ENCODE measurements around the gene RASSF1. TPM values are rescaled to one million over a fixed set of nuclear protein-coding genes. Genes with fewer than 3 reads are reported as not detected.
A peak's percentile ranks its signal among the peaks of the same experiment; 100 is the strongest.

Gene RASSF1
- total RNA-seq, 2 experiments from 2014 or later, result 124 to 205 TPM

DNA sequence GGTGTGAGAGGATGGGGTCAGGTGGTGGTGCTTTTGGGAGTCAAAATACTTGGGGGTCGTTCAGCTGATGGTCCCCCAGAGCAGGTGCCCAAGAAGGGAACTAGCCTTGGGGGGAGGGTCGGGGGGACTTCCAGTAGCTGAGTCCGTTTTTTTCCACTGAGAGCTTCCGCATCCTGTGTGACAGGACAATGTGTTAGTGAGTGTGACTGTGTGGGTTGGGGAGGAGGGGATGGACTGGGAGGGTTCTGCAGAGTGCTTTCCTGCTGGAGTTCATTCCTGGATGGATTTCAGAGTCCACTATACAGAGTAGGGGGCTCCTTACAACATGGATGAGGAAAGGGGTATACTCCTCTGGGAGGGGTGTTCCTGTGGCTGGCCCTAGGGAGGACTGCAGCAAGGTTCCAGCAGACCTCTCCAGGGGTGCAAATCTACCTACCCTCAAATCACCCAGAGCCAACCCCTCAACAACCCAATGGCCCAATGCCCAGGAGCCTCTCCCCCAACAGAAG is 17.5 kb downstream of the RASSF1 start:
- H3K4me3 Mint-ChIP-seq, result no peak overlapping the region
- H3K27me3 Mint-ChIP-seq, result no peaks in the 10 kb centered on the region
- CTCF ChIA-PET, result interaction anchor here (0.9 to 18.0 kb wide), 7 partner anchors 12 to 131 kb away, joined by 3 to 266 read pairs (median 6); partner anchors contain the start of genes HYAL1, HYAL3, IFRD2 and NAA80
- H3K36me3 Mint-ChIP-seq, result no peaks in the 10 kb centered on the region
- peaks cover 36% of the 10 kb centered on the region for H3K4me1 Mint-ChIP-seq
- ATAC-seq (no peak), DNase-seq (peak; percentile 42)
- H3K27ac Mint-ChIP-seq, result peak overlapping the region; percentile 47
- H3K9me3 Mint-ChIP-seq (ENCODE audit: low read depth), result no peaks in the 10 kb centered on the region

GRCh38 chr3:50322386-50323091 is 18.1 kb downstream of the RASSF1 start, which contains the start of gene HYAL2:
HYAL2 (minus strand) TSS chr3:50322745; CDS start chr3:50320489, 2,256 bp downstream.
- Mint-ChIP-seq H3K9me3 (ENCODE audit: low read depth) (no peaks in the 10 kb centered on the region), H3K27ac (peak within 1 kb of the TSS; percentile 93), H3K4me1 (peaks cover 35% of the 10 kb centered on the region), H3K4me3 (peak within 1 kb of the TSS; percentile 89), H3K27me3 (no peaks in the 10 kb centered on the region), H3K36me3 (no peaks in the 10 kb centered on the region)
- ATAC-seq (no peak), DNase-seq (peak; percentile 40)
- CTCF ChIA-PET, result interaction anchor here (1.3 to 18.0 kb wide), 6 partner anchors 13 to 48 kb away, joined by 3 to 266 read pairs (median 14); partner anchors contain the start of genes HYAL1, HYAL3, IFRD2 and NAA80

- Mint-ChIP-seq H3K36me3 (no peaks in the 10 kb centered on the region), H3K9me3 (ENCODE audit: low read depth) (no peaks in the 10 kb centered on the region), H3K4me3 (no peak overlapping the region), H3K4me1 (peaks cover 36% of the 10 kb centered on the region), H3K27ac (no peak overlapping the region), H3K27me3 (no peaks in the 10 kb centered on the region)
- no peak for DNase-seq
- CTCF ChIA-PET, result interaction anchor here (1.3 to 18.0 kb wide), 5 partner anchors 13 to 47 kb away, joined by 3 to 266 read pairs (median 21); partner anchors contain the start of genes HYAL1, HYAL3, IFRD2 and NAA80
- no peak for ATAC-seq
Measured at GRCh38 chr3:50322115-50322385, 18.6 kb downstream of the RASSF1 start.

DNA sequence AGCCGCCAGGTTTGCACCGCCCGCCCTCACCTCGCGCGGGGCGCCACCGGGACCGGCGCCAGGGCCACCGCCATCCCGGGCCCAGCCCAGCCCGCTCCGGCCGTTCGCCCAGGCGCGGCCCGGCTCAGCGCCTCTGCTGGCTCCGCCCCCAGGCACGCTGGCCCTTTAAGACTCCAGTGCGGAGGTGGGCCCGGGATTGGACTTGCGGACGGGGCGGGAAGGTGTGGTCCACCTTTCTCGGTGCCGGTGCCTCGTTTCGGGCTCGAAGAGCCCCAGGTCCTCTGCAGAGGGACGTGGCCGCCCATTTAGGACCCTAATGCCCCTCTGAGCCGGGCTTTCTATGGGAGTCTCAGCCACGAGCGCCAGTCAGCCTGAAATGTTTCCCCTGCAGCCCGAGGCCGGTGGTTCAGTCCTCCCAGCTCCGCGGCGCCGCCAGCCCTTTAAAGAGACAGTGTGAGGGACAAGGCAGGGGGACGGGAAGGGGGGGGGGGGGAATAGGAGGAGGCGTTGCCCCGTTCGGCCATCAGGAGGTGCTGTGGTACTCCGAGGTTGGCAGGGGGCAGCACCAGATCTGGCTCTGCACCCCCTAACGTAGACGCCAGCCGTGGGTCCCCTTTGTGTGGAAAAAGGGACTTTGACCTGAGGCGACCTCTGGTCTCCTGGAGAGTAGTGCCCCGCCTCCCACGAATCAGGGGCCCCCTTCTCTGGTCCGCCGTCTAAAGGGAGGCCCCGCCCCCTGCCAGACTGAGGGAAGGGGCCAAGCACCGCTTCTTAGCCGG is 19.1 kb downstream of the RASSF1 start:
- Mint-ChIP-seq H3K27ac (peak overlapping the region; percentile 93), H3K4me3 (peak overlapping the region; percentile 89), H3K36me3 (no peaks in the 10 kb centered on the region), H3K9me3 (ENCODE audit: low read depth) (no peaks in the 10 kb centered on the region), H3K4me1 (peaks cover 37% of the 10 kb centered on the region), H3K27me3 (no peaks in the 10 kb centered on the region)
- ATAC-seq, result peak; percentile 76
- CTCF ChIA-PET, result interaction anchor here (1.3 to 18.0 kb wide), 4 partner anchors 14 to 75 kb away, joined by 3 to 266 read pairs (median 47); partner anchors contain the start of genes HYAL1, HYAL3, IFRD2 and NAA80
- peak; percentile 90 for DNase-seq

GRCh38 chr3:50320853-50321335 is 19.7 kb downstream of the RASSF1 start:
- Mint-ChIP-seq H3K4me3 (peak overlapping the region; percentile 89), H3K27me3 (no peaks in the 10 kb centered on the region), H3K27ac (peak overlapping the region; percentile 80), H3K36me3 (peaks cover 3% of the 10 kb centered on the region), H3K4me1 (peaks cover 39% of the 10 kb centered on the region), H3K9me3 (ENCODE audit: low read depth) (no peaks in the 10 kb centered on the region)
- DNase-seq (no peak), ATAC-seq (peak; percentile 50)
- CTCF ChIA-PET, result interaction anchor here (0.8 to 18.0 kb wide), 5 partner anchors 15 to 74 kb away, joined by 3 to 266 read pairs (median 3); partner anchors contain the start of genes HYAL1, HYAL3, IFRD2 and NAA80

DNA sequence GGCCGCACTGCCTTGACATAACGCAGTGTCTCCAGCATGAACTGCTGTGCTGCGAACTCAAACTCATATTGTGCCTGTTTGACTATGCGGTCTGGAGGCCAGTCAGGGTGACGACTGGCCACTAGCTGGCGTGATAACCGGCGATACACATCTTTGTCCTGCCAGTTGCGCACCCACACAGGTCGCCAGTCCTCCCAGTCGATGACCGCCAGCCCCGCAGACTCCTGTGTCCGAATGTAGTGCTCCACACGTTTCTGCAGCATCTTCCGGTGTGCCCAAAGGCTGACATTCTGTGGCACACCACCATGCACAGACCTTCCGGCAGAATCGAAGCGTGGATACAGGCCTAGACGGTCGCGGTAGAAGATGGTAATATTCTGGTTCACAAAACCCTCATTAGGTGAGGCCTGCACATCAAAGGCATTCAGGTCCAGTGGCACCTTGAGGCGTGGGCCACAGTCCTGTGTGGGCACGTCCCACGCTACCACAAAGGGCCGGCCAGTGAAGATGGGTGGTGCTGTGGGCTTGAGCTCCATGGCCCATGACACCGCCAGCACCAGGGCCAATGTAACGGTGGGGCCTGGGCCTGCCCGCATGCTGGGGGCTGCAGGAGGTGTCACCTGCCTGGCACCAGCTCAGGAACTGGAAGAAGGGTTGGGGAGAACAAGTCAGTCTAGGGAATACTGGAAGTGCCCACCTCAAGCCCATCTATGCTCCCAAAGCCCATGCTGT is 20.6 kb downstream of the RASSF1 start:
- peaks cover 45% of the 10 kb centered on the region for H3K4me1 Mint-ChIP-seq
- peaks cover 3% of the 10 kb centered on the region for H3K36me3 Mint-ChIP-seq
- no peaks in the 10 kb centered on the region for H3K27me3 Mint-ChIP-seq
- CTCF ChIA-PET, result interaction anchor here (0.8 to 18.0 kb wide), 5 partner anchors 15 to 73 kb away, joined by 3 to 266 read pairs (median 4); partner anchors contain the start of genes HYAL1, HYAL3, IFRD2 and NAA80
- H3K9me3 Mint-ChIP-seq (ENCODE audit: low read depth), result no peaks in the 10 kb centered on the region
- ATAC-seq, result no peak
- no peak overlapping the region for H3K27ac Mint-ChIP-seq
- peak overlapping the region; percentile 89 for H3K4me3 Mint-ChIP-seq
- peak; percentile 41 for DNase-seq

- Mint-ChIP-seq H3K36me3 (peaks cover 3% of the 10 kb centered on the region), H3K27ac (no peak overlapping the region), H3K27me3 (no peaks in the 10 kb centered on the region), H3K4me3 (no peak overlapping the region), H3K9me3 (ENCODE audit: low read depth) (no peaks in the 10 kb centered on the region), H3K4me1 (peaks cover 45% of the 10 kb centered on the region)
- CTCF ChIA-PET, result interaction anchor here (2.0 to 18.0 kb wide), 3 partner anchors 16 to 58 kb away, joined by 4 to 266 read pairs (median 91); partner anchors contain the start of genes HYAL1, HYAL3, IFRD2 and NAA80
- no peak for ATAC-seq
- DNase-seq, result peak; percentile 39
Measured at GRCh38 chr3:50319181-50319893, 21.3 kb downstream of the RASSF1 start.

- Mint-ChIP-seq H3K9me3 (ENCODE audit: low read depth) (no peaks in the 10 kb centered on the region), H3K27ac (no peak overlapping the region), H3K27me3 (no peaks in the 10 kb centered on the region), H3K4me1 (peaks cover 50% of the 10 kb centered on the region), H3K36me3 (peaks cover 3% of the 10 kb centered on the region), H3K4me3 (no peak overlapping the region)
- CTCF ChIA-PET, result interaction anchor here (2.0 to 18.0 kb wide), 3 partner anchors 17 to 58 kb away, joined by 4 to 266 read pairs (median 91); partner anchors contain the start of genes HYAL1, HYAL3, IFRD2 and NAA80
- ATAC-seq (no peak), DNase-seq (peak; percentile 38)
Measured at GRCh38 chr3:50318615-50319014, 22.0 kb downstream of the RASSF1 start.

DNA sequence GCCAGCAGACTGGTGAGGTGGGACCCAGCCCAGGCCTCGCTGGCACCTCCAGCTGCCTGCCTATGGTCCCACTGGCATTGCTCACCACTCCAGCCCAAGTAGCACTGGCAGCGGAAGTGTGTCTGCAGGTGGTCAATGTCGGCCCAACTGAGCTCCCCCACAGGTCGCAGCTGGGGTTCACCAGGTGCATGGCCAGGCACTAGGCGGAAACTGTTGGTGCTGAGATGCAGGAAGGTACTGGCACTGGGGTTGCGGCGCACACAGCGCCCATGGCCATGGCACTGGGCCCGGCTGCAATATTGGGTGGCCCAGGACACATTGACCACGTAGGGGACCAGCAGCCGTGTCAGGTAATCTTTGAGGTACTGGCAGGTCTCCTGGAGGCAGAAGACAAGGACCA is 22.5 kb downstream of the RASSF1 start:
- H3K4me1 Mint-ChIP-seq, result peaks cover 50% of the 10 kb centered on the region
- no peak overlapping the region for H3K4me3 Mint-ChIP-seq
- DNase-seq (peak; percentile 38), ATAC-seq (no peak)
- H3K27me3 Mint-ChIP-seq, result no peaks in the 10 kb centered on the region
- H3K36me3 Mint-ChIP-seq, result peaks cover 3% of the 10 kb centered on the region
- H3K27ac Mint-ChIP-seq, result no peak overlapping the region
- H3K9me3 Mint-ChIP-seq (ENCODE audit: low read depth), result no peaks in the 10 kb centered on the region
- CTCF ChIA-PET, result interaction anchor here (1.9 to 18.0 kb wide), 3 partner anchors 15 to 57 kb away, joined by 4 to 266 read pairs (median 6); partner anchors contain the start of genes HYAL1, HYAL3, IFRD2 and NAA80

DNA sequence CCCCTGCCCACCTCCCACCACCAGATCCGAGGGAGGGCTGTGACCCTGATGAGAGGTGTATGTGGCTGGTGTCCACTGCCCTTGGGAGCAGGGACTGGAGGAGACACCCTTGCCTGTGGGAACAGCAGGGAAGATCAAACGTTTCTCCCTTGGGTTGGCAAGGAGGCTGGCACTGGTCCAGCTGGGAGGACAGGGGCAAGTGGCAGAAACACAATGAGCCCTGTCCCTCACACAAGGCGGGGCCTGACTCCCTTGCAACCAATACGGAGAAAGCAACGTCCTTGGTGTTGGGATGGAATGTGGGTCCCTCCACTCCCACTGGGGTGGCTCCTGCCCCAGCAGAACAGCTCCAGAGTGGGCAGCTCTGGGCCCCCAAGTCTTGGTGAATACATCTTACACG is 23.3 kb downstream of the RASSF1 start:
- CTCF ChIA-PET, result interaction anchor here (0.7 to 18.0 kb wide), 5 partner anchors 16 to 91 kb away, joined by 3 to 266 read pairs (median 6); partner anchors contain the start of genes HYAL1, HYAL3, IFRD2 and NAA80
- H3K4me3 Mint-ChIP-seq, result no peak overlapping the region

DNA sequence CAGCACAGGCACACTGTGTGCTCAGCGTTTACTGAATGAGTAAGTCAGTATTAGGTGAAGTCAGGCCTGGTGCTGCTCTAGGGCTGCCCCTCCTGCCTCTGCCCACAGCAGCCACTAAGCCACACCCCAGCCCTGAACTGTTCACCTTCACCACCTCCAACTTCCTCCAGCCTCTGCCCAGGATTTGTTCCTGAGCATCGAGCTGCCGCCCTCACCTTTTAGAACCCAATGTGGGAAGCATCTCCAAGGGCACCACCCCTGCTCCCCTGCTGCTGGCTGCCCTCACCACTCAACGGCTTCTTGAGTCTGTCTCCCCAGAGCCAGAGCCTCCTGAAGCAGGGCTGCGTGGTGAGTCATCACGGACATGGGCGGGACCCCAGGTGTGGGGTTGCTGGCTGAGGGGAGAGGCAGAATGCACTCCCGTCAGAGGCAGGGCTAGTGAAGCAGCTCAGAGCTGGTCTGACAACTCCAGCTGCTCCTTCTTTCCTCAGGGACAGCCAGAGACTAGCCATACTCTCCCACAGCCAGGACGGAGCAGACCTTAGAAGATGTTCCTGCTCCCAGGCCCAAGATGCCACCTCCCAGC is 23.9 kb downstream of the RASSF1 start:
- H3K27ac Mint-ChIP-seq, result peak overlapping the region; percentile 91
- no peaks in the 10 kb centered on the region for H3K9me3 Mint-ChIP-seq (ENCODE audit: low read depth)
- peak overlapping the region; percentile 60 for H3K4me3 Mint-ChIP-seq
- peaks cover 3% of the 10 kb centered on the region for H3K36me3 Mint-ChIP-seq
- ATAC-seq, result peak; percentile 82
- DNase-seq, result peak; percentile 94
- H3K4me1 Mint-ChIP-seq, result peaks cover 48% of the 10 kb centered on the region
- H3K27me3 Mint-ChIP-seq, result no peaks in the 10 kb centered on the region
- CTCF ChIA-PET, result interaction anchor here (0.6 to 18.0 kb wide), 7 partner anchors 17 to 122 kb away, joined by 3 to 266 read pairs (median 5); partner anchors contain the start of genes HYAL1, HYAL3, IFRD2 and NAA80

More for the DNA sequence above, 23.3 kb downstream of the RASSF1 start:
- Mint-ChIP-seq H3K4me1 (peaks cover 49% of the 10 kb centered on the region), H3K36me3 (peaks cover 3% of the 10 kb centered on the region), H3K9me3 (ENCODE audit: low read depth) (no peaks in the 10 kb centered on the region), H3K27ac (peak overlapping the region; percentile 91), H3K27me3 (no peaks in the 10 kb centered on the region)
- DNase-seq (peak; percentile 43), ATAC-seq (no peak)

Data from activated CD8-positive, alpha-beta memory T cell treated with anti-CD3 and anti-CD28 coated beads, Interleukin-2, amount 10 ng/mL, durations not matched to agents 7 days and 5 days (primary cell).